GM23338 (cell line): ENCODE results near the gene TMEFF1. TPM values are rescaled to one million over a fixed set of nuclear protein-coding genes. Genes with fewer than 3 reads are reported as not detected.

Experiments
- ATAC-seq: fragments of 200-7000 bp; cut with Tn5 transposase; 3 replicates; pipeline ENCODE4 v1.9.1; 2020
- DNase-seq: peaks from one replicate; pipeline ENCODE4 v3.0.0-alpha.2; 2015; ENCODE audit warnings: low spot score
- H2AFZ ChIP-seq: fragments of 200-600 bp; sonication (generic); 2 replicates; pipeline ENCODE4 v1.8.0; 2016; ENCODE audit warnings: antibody characterized with exemption, mild to moderate bottlenecking, moderate library complexity
- H3F3A ChIP-seq: fragments of 200-600 bp; sonication (generic); replicated peaks from 2 replicates; pipeline ENCODE4 v1.8.0; 2017; ENCODE audit warnings: antibody characterized with exemption, mixed run types, low read depth
- H3K27ac ChIP-seq: fragments of 200-600 bp; sonication (generic); 2 replicates; pipeline ENCODE4 v1.6.1; 2016; ENCODE audit warnings: low read depth
- H3K27me3 ChIP-seq: fragments of 200-600 bp; sonication (generic); 2 replicates; pipeline ENCODE4 v1.8.0; 2016; ENCODE audit warnings: mild to moderate bottlenecking, mixed run types, moderate library complexity; ENCODE audit not compliant: insufficient read depth
- H3K36me3 ChIP-seq: fragments of 200-600 bp; sonication (generic); 2 replicates; pipeline ENCODE4 v1.8.0; 2016; ENCODE audit warnings: mild to moderate bottlenecking; ENCODE audit not compliant: insufficient read depth
- H3K4me1 ChIP-seq: fragments of 200-600 bp; sonication (generic); 2 replicates; pipeline ENCODE4 v1.8.0; 2016; ENCODE audit warnings: mild to moderate bottlenecking, moderate library complexity; ENCODE audit not compliant: insufficient read depth
- H3K4me2 ChIP-seq: fragments of 200-600 bp; sonication (generic); 2 replicates; pipeline ENCODE4 v1.7.1; 2017; ENCODE audit warnings: mixed run types
- H3K4me3 ChIP-seq: fragments of 200-600 bp; sonication (generic); 2 replicates; pipeline ENCODE4 v1.6.1; 2016; ENCODE audit warnings: mixed run types
- H3K79me2 ChIP-seq: fragments of 200-600 bp; sonication (generic); replicated peaks from 2 replicates; pipeline ENCODE4 v1.8.0; 2017; ENCODE audit warnings: mild to moderate bottlenecking; ENCODE audit not compliant: insufficient read depth
- H3K9me2 ChIP-seq: fragments of 200-600 bp; sonication (generic); 2 replicates; pipeline ENCODE4 v1.8.0; 2017; ENCODE audit not compliant: insufficient read depth
- H4K20me1 ChIP-seq: fragments of 200-600 bp; sonication (generic); replicated peaks from 2 replicates; pipeline ENCODE4 v1.8.0; 2017; ENCODE audit warnings: mild to moderate bottlenecking; ENCODE audit not compliant: insufficient read depth
- H3K27ac Mint-ChIP-seq: 2 replicates; pipeline ENCODE4 v1.8.0; 2020; ENCODE audit warnings: inconsistent platforms, mild to moderate bottlenecking, moderate library complexity, mixed read lengths
- H3K27me3 Mint-ChIP-seq: 3 replicates; pipeline ENCODE4 v1.8.0; 2022; ENCODE audit warnings: low read depth, mild to moderate bottlenecking, moderate library complexity, mixed read lengths, inconsistent platforms; ENCODE audit not compliant: insufficient read depth, poor library complexity
- H3K36me3 Mint-ChIP-seq: 3 replicates; pipeline ENCODE4 v1.8.0; 2021; ENCODE audit warnings: low read depth, mild to moderate bottlenecking, inconsistent platforms, moderate library complexity, mixed read lengths
- H3K4me1 Mint-ChIP-seq: 3 replicates; pipeline ENCODE4 v1.8.0; 2020; ENCODE audit warnings: mild to moderate bottlenecking, inconsistent platforms, mixed read lengths
- H3K4me3 Mint-ChIP-seq: 3 replicates; pipeline ENCODE4 v1.8.0; 2021; ENCODE audit warnings: moderate library complexity, mild to moderate bottlenecking, inconsistent platforms, mixed read lengths
- H3K9me3 Mint-ChIP-seq: 3 replicates; pipeline ENCODE4 v1.8.0; 2020; ENCODE audit warnings: moderate library complexity, mild to moderate bottlenecking, inconsistent platforms, mixed read lengths
- CREB1 ChIP-seq: fragments of 250-450 bp; sonication (Bioruptor Pico); IDR thresholded peaks from 2 replicates; pipeline ENCODE4 v1.5.0; 2020; ENCODE audit warnings: low read depth, mild to moderate bottlenecking, moderate library complexity
- CTCF ChIP-seq, 2 experiments: fragments of 200-600 bp in 1 of 2; sonication (generic) in 1 of 2; conservative IDR thresholded peaks; 2 replicates each; pipeline versions ENCODE4 v1.5.1 to v1.6.1; 2016 to 2017; ENCODE audit warnings: antibody characterized with exemption in 2 of 2, low read depth in 2 of 2, mild to moderate bottlenecking in 2 of 2, moderate library complexity in 1 of 2
- ETS1 ChIP-seq: IDR thresholded peaks from 2 replicates; pipeline ENCODE4 v1.6.1; 2016; ENCODE audit warnings: antibody characterized with exemption
- EZH2 ChIP-seq: fragments of 200-600 bp; sonication (generic); IDR thresholded peaks from one replicate; pipeline ENCODE4 v1.8.0; 2017; ENCODE audit warnings: antibody characterized with exemption, mild to moderate bottlenecking, low read depth; ENCODE audit not compliant: unreplicated experiment
- JUNB ChIP-seq: IDR thresholded peaks from one replicate; pipeline ENCODE4 v1.6.1; 2016; ENCODE audit warnings: antibody characterized with exemption; ENCODE audit not compliant: unreplicated experiment
- NANOG ChIP-seq: IDR thresholded peaks from 2 replicates; pipeline ENCODE4 v1.6.1; 2016; ENCODE audit warnings: antibody characterized with exemption, borderline replicate concordance
- POLR2AphosphoS5 ChIP-seq: IDR thresholded peaks from 2 replicates; pipeline ENCODE4 v1.6.1; 2016; ENCODE audit warnings: antibody characterized with exemption, low read depth
- REST ChIP-seq: IDR thresholded peaks from one replicate; pipeline ENCODE4 v1.6.1; 2018; ENCODE audit warnings: antibody characterized with exemption; ENCODE audit not compliant: unreplicated experiment
- STAT1 ChIP-seq: IDR thresholded peaks from one replicate; pipeline ENCODE4 v1.6.1; 2016; ENCODE audit warnings: antibody characterized with exemption; ENCODE audit not compliant: unreplicated experiment
- ZNF114 ChIP-seq: fragments of 250-450 bp; sonication (Bioruptor Pico); IDR thresholded peaks from 2 replicates; pipeline ENCODE4 v1.5.0; 2020; ENCODE audit warnings: mild to moderate bottlenecking, moderate library complexity
- ZNF331 ChIP-seq: fragments of 250-450 bp; sonication (Bioruptor Pico); IDR thresholded peaks from 2 replicates; pipeline ENCODE4 v1.5.0; 2020; ENCODE audit warnings: low read depth, mild to moderate bottlenecking, moderate library complexity
- ZNF462 ChIP-seq: fragments of 250-450 bp; sonication (Bioruptor Pico); IDR thresholded peaks from 2 replicates; pipeline ENCODE4 v1.5.0; 2020; ENCODE audit warnings: mild to moderate bottlenecking, moderate library complexity
- polyA plus RNA-seq: library from polyadenylated mRNA; unstranded; fragments of >200 nt; fragmentation: Nextera tagmentation; extraction: Ambion mirVana; gene quantifications from 2 replicates; pipeline ENCODE4 v1.2.1, GENCODE V29; 2016
- total RNA-seq: library from RNA; depleted of rRNA; stranded (reverse); fragments of >200 nt; shearing (Covaris generic); gene quantifications from 2 replicates; pipeline ENCODE4 v1.2.3, GENCODE V29; 2014

The TMEFF1 gene
- total and polyA plus RNA-seq, 2 experiments from 2014 or later, result 6.6 to 85.2 TPM

GRCh38 chr9:100466171-100466828 lies 6.6 kb upstream of the TMEFF1 start:
- DNase-seq (no peak), ATAC-seq (no peak)
- no peaks in the 10 kb centered on the region for H3K9me3 Mint-ChIP-seq
- H3K79me2 ChIP-seq, result no peaks in the 10 kb centered on the region
- no peak overlapping the region for H3K4me3 Mint-ChIP-seq
- H3F3A ChIP-seq, result no peaks in the 10 kb centered on the region
- H3K36me3 ChIP-seq, result no peaks in the 10 kb centered on the region
- no peaks in the 10 kb centered on the region for H4K20me1 ChIP-seq
- H3K4me3 ChIP-seq, result no peak overlapping the region
- no peak overlapping the region for H3K27ac ChIP-seq
- peaks cover 3% of the 10 kb centered on the region for H3K27me3 Mint-ChIP-seq
- peaks cover 16% of the 10 kb centered on the region for H3K4me1 Mint-ChIP-seq
- H3K9me2 ChIP-seq, result no peaks in the 10 kb centered on the region
- peaks cover 6% of the 10 kb centered on the region; the same call in 1 of the 2 replicates for H3K4me1 ChIP-seq
- no peak overlapping the region for H3K4me2 ChIP-seq
- H3K27ac Mint-ChIP-seq, result no peak overlapping the region
- H3K27me3 ChIP-seq, result no peaks in the 10 kb centered on the region
- TF ChIP-seq STAT1, result no peak
- TF ChIP-seq ZNF114 (CRISPR knock-in tag), result no peak
- TF ChIP-seq REST, result no peak
- no peak for TF ChIP-seq NANOG
- TF ChIP-seq ETS1, result no peak
- TF ChIP-seq CREB1 (CRISPR knock-in tag), result no peak
- no peak for TF ChIP-seq POLR2AphosphoS5
- no peak for TF ChIP-seq CTCF (conservative IDR thresholded peaks at IDR 0.05; ENCODE audit: low read depth in 2 of 2)
- TF ChIP-seq EZH2, result no peak
- no peak for TF ChIP-seq ZNF462
- TF ChIP-seq ZNF331 (CRISPR knock-in tag), result no peak
- TF ChIP-seq JUNB, result no peak
- H2AFZ ChIP-seq, result no peak overlapping the region
- H3K36me3 Mint-ChIP-seq, result no peaks in the 10 kb centered on the region
